ENCODE data around the gene IL22RA1. TPM values are rescaled to one million over a fixed set of nuclear protein-coding genes. Genes with fewer than 3 reads are reported as not detected.

Gene IL22RA1
- total RNA-seq, 1 donor = 0.09 TPM

DNA sequence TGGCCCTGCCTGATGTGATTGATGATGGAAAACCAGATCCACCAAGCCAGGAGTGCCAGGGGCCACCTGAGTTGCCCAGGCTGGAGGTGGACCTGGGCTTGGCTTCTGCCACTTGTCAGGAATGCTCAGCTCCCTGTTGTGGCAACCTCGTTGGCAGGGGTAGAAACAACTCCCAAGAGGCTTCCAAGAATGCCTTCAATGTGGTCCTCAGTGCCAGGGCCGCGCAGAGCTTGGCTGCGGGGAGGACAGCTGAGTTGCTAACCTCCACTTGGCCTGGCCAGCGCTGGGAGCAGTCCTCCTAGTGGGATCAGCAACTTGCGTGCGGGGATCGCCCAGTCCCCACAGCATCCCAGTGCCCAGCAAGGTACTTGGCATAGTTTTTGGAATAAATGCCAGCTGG lies 40.0 kb downstream of the IL22RA1 start:
- TF ChIP-seq, protein P1, sequence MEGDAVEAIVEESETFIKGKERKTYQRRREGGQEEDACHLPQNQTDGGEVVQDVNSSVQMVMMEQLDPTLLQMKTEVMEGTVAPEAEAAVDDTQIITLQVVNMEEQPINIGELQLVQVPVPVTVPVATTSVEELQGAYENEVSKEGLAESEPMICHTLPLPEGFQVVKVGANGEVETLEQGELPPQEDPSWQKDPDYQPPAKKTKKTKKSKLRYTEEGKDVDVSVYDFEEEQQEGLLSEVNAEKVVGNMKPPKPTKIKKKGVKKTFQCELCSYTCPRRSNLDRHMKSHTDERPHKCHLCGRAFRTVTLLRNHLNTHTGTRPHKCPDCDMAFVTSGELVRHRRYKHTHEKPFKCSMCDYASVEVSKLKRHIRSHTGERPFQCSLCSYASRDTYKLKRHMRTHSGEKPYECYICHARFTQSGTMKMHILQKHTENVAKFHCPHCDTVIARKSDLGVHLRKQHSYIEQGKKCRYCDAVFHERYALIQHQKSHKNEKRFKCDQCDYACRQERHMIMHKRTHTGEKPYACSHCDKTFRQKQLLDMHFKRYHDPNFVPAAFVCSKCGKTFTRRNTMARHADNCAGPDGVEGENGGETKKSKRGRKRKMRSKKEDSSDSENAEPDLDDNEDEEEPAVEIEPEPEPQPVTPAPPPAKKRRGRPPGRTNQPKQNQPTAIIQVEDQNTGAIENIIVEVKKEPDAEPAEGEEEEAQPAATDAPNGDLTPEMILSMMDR (IDR thresholded peaks at IDR 0.05; ENCODE audit: insufficient read depth, low read length) = no peak
- no peak overlapping the region for H3K4me3 ChIP-seq (ENCODE audit: low read depth, low read length)
- no peak for DNase-seq (ENCODE audit: low read depth)

DNA sequence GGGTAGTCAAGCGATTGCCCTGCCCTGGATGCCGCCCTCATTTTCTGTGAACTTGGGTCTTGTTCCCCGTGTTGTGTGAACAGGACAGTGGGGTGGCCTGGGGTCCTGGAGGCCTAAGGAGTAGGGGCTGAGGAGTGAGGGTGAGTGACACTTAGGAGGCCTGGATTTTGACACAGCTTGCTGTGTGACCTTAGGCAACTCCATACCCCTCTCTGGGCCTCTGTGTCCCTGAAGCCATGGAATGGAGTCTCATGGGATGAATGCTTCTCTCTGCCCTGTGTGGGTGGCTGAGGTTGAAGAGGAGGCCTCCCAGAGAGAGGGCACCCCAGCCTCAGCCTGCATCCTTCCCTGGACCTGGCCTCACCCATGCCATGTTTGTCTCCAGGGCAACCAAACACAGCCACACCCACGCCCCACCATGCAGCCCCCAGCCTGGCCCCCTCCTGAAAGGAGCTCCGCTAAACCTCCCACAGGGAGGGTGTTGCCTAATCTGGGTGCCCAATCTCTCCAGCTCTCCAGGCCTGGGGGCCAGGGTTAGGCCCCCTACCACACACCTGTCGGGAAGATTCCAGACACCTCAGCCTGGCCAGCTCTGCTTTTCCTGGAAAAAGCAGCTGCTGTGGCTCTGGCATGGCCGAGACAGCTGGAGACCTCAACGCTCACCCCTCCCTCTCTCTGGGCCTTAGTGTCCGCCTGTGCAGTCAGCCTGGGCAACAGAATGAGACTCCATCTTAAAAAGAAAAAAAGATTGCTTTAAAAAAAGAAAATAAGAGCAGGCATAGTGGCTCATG lies 40.9 kb downstream of the IL22RA1 start:
- no peak overlapping the region for H3K4me3 ChIP-seq (ENCODE audit: low read depth, low read length)
- no peak for DNase-seq (ENCODE audit: low read depth)
- TF ChIP-seq, protein P1 (IDR thresholded peaks at IDR 0.05; ENCODE audit: insufficient read depth, low read length) = no peak

DNA sequence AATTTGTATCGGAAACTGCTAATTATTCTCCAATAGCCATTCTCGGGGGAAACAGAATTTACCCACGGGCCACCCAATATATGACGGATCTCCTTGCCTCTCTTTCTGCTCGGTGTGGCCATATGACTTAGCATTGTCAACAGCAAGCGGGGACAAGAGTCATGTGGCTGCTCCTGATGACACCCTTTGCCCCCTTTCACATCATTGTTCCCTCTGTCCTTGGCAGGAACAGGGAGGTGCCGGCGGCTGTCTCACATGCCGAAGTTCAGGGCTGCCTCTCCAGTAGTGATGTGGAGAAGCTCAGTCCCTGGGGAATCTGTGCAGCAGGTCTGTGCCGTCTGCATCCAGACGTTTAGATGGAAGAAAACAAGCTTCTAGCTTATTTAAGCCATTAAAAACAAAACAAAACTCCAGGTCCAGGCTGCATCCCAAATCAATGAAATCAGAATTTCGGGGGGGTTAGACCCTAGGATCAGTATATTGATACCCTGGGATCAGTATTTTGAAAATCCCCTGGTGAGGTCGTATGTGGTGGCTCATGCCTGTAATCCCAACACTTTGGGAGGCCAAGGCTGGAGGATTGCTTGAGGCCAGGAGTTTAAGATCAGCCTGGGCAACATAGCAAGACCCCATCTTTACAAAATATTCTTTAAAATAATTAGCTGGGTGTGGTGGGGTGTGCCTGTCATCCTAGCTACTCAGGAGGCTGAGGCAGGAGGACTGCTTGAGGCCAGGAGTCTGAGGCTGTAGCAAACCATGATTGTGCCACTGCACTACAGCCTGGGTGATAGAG lies 41.8 kb downstream of the IL22RA1 start:
- DNase-seq (ENCODE audit: low read depth) = no peak
- H3K4me3 ChIP-seq (ENCODE audit: low read depth, low read length) = no peak overlapping the region

DNA sequence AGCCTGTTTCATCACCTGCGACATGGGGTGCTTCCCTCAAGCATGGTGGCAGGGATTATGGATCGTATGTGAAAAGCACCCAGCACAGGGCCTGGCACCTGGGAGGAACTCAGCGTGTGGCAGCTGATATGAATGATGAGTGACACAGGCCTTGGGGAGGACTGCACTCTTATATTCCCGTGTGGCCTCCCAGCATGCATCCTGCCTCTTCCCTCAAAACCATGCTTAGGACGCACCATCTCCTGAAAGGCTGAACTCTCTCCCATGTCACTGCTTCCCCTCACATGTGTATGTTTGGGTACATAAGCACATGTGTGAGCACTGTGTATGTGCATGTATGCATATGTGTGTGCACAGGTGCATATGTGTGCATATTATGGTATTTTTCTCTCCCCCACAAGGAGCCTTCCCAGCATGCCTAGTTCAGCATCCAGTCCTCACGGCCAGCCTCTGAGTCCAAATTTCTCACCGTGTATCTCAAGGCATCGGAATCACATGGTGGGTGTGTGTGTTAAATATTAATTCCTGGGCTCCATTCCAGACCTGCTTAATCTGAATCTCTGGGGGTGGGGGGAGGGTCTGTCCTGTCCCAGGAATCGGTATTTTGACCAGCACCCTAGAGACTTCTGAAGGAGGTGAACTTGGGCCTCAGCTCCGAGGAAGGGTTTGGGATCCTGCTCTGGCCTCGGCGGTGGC lies 43.8 kb downstream of the IL22RA1 start:
- no peak for DNase-seq (ENCODE audit: low read depth)
- no peak overlapping the region for H3K4me3 ChIP-seq (ENCODE audit: low read depth, low read length)
- TF ChIP-seq, protein P1 (IDR thresholded peaks at IDR 0.05; ENCODE audit: insufficient read depth, low read length) = no peak

More for the DNA sequence above, 41.8 kb downstream of the IL22RA1 start:
- TF ChIP-seq, protein P1 (IDR thresholded peaks at IDR 0.05; ENCODE audit: insufficient read depth, low read length) = no peak

DNA sequence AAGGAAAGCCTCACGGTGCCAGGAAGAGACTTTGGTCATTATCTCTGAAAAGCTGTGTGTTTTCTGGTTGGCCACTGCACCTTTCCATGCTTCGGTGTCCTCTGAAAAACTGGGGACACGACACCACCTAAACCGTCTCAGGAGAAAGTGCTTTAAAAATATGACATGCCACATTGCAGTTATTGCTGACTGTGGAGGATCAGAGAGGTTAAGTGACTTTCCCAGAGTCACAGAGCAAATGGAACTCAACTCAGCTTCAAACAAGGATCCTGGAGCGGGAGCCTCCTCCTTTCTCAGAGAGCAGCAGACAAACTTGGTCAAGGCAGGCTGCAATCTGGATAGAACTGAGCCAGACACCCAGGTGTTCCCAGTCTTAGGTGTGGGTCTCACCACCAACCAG lies 44.8 kb downstream of the IL22RA1 start:
- DNase-seq (ENCODE audit: low read depth) = no peak
- no peak overlapping the region for H3K4me3 ChIP-seq (ENCODE audit: low read depth, low read length)
- TF ChIP-seq, protein P1 (IDR thresholded peaks at IDR 0.05; ENCODE audit: insufficient read depth, low read length) = no peak

DNA sequence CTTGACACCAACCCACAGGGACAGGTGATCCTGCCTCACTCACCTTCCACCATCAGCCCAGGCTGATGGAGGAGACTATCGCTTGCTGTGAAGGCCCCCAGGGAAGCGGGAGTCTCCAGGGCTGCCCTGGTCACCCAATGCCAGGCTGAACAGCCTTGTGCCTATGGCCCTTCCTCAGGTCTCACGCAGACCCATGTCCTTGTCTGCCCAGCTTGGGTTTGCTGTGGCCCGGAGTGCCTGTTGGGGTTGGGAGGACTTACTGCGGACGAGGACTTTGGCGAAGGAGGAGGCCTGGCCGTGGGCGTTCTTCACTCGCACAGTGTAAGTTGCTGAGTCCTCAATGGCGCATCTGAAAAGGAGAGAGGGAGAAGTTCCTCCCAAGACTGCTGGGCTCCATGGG lies 45.3 kb downstream of the IL22RA1 start:
- TF ChIP-seq, protein P1 (IDR thresholded peaks at IDR 0.05; ENCODE audit: insufficient read depth, low read length) = no peak
- DNase-seq (ENCODE audit: low read depth) = no peak

More for the DNA sequence above, 45.3 kb downstream of the IL22RA1 start:
- H3K4me3 ChIP-seq (ENCODE audit: low read depth, low read length) = no peak overlapping the region

All from fibroblast of the aortic adventitia (primary cell).